HG03175 (cell line): ENCODE data around the gene FHIT.
"Not testable (repeated sequence)": the region's sequence is repeated elsewhere in the genome, so short reads cannot be mapped to it uniquely, and the experiment has no call there.

Experiments
- ATAC-seq: cut with Tn5 transposase; IDR thresholded peaks from one replicate; pipeline ENCODE4 v1.9.1; 2021; ENCODE audit warnings: mild to moderate bottlenecking, moderate library complexity; ENCODE audit not compliant: unreplicated experiment

The FHIT gene

DNA sequence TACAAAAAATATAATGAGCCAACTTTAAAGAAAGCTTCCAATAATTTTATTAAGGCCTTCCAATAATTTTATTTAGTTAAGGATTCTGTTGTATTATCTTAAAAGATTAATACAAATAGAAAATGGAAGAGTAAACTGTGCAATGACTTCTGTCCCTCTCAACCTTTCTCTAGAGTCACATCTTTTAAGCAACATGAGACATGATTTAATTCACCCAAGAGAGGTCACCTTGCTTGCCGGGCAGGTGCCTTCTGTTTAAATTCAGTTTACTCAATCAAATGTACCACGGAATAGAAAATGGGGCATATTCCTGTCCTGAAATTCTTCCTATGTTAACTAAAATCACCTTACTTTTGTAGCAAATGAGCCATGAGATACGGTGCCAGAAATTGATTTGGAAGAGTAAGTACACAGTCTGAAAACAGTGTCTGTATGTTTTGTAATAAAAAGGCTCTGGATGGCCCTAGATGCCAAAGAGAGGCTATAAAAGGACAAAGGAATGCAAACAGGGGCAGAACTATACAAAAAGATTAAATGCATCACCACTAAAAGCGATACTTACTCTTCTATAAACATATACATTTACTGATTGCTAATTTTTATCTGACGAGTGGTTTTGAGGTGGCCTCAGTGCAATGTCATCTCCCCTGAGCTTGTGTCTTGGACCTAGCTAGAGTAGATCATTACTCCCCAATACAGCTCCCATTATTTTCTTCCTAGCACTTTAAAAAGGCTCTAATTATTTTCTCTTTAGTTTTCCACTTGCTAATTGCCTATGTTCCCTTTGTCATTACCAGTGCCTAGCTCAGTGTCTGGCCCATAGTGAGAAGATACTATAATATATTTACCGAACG is 134.0 kb downstream of the FHIT start:
- ATAC-seq = no peak

DNA sequence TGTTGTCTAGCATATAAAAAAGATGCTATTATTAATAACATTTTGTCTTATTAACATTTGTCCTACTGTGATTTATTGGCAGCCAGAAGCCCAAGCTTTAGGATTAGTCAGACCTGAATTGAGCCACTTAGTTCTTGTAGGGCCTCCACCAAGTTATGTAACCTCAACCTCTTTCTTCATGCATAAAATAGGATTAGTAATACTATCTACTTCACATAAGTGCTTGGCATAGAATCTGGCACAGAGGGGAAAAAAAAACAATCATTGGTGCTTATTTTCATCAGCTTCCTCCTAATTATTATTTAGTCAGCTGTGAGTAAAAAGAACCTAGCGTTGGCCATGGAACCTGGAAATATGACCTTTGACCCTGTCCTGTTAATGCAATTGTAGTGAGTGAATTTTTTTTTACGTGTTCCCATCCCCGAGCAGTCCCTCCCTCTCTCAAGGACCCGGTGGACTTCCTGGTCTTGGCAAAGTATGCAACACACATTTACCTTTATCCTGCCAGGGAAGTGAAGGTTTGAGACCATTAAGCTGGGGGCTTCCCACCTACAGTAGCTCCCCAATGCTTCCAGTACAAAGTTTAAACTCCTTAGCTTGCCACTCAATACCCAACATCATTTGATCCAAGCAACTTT is 136.8 kb downstream of the FHIT start:
- ATAC-seq = no peak

DNA sequence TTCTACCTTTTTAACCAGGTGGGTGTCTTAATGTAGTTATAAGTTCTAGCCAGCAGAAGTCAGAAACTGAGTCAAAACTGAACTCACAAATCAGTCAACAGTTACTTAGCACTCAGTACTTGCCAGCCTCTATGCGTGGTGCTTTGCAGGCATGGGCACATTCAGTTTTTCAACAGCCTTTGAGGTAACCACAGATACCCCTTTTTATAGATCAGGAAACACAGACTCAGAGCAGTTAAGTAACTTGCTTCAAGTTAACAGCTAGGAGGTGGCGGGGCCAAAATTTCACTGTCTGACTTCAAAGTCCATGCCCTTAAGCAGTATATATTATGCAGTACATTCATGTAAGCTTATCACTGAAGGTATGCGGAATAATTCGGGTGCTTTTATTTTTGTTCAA is 139.4 kb downstream of the FHIT start:
- no peak for ATAC-seq

DNA sequence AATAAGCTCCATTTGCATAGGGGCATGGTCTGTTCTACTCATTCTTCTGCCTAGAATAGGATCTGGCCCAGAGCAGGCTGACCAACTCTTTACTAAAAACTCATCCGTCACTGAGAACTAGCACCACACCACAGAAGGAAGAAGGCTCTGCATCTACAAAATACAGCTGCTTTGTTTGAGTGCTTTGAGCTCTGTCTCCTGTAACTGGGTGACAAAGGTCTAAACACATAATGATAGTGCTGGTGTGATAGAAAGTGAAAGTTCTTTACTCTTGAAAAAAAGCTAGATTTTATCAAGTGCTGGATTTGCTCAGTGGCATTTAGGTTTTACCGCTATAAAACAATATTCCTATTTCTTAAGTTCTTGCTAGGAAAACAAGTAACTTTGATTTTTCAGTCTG is 140.7 kb downstream of the FHIT start:
- peak; percentile 51 for ATAC-seq

DNA sequence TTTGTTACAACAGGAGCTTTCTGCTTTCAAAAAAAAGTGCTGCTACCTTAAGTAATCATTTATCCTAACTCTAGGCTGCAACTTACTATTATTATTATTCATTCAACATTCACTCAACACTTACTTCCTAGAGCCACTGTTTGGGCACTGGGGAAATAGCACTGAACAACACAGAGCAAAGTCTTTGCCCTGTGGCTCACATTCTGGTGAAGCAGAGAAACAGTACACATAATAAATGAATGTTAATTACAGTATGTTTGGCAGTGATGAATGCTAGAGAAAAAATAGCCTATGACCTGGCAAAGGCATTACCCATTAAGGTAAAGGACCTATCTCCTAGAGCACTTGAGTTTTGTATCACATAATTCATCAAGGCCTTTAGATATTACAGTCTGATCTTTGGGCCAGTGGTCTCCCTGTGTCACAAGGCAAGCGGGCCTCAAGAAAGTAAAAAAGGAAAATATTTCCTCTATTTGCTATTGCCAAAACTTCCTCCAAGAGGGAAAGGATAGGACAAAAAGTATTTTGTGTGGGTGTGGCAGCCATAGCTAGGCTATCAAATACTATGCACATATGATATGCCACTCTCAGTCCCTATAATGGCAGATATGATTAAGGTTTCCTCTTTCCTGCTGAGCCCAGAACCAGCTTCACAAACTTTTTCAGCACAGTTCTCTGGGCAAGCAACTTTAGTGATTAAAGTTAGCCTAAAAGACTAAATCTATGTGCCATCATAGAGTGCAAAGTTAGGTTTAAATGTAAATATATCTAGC is 142.8 kb downstream of the FHIT start:
- no peak for ATAC-seq

DNA sequence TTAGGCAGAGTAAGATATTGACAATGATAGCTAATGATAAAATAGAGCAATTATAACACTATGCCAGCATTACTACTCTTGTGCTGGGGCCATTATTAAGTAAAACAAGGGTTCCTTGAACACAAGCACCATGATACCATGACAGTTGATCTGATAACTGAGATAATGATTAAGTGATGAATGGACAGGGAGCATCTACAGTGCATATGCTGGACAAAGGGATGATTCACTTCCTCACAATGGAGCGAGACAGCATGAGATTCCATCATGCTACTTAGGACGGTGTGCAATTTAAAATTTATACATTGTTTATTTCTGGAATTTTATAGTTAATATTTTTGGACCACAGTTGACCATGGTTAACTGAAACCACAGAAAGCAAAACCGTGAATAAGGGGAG is 156.6 kb downstream of the FHIT start:
- no peak for ATAC-seq

DNA sequence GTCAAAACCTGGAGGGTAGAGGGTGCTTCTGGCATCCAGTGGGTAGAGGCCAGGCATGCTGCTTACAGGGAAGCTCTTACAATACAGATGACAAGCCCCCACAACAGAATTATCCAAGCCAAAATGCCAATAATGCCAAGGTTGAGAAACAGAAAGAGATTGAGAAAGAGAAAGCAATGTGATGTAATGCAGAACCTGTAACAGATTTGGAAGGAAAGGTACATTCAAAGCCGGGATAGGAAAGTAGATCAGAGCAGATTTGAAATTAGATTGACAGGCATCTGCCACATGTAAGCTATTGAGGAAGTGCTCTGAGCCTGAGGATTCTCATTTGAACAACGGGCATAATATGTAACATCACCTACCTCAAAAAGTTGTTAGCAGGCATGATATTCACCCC is 157.9 kb downstream of the FHIT start:
- no peak for ATAC-seq

DNA sequence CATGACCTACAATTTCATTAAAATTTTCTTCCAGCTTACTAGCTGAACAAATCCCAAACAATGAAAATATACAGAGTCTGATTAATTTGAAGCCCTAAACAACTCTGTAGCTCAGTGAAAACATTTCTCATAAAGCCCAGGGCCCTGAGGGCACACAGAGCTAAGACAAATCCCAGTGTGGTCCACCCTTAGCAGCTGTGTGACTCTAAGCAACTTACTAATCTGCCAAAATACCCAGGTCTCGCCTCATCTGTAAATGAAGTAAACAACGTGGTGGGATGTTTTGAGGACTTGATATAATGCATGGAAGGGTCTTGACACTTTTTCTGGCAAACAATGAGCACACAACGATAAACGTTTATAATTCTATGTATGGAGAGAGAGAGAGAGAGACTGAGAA is 158.4 kb downstream of the FHIT start:
- no peak for ATAC-seq

DNA sequence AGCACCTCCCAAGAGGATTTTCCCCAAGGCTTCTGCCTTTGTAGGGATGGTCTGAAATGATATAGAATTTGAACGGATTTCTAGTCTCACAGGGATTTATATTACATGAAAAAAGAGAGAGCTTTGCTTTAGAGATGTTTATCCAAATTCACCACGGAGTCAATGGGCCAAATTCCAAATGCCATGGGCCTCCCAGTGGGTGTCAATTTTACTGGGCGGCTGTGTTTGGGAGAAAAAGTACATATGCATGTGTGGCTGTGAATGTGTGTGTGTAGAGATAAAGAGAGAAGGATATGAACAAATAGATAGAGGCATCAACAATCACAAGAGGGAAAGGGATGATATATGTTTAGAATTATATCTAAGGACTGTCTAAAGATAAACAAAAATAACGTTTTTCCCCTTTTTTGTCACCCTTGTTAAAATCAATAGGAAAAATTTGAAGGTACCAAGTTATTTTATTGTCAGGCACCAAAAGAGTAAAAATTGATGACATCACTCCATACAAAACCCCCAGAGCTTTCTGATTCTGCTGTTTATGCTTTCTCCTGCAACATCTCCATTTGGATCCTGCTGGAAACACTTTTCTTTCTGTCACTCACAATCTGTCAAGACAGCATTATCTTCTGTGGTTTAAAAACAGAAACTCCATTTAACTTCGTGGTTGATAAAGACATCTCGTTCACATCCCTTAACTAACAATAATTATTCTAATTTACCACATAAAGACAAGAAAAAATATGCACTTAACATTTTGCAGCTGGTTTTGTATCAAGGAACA is 160.7 kb downstream of the FHIT start:
- ATAC-seq = no peak

DNA sequence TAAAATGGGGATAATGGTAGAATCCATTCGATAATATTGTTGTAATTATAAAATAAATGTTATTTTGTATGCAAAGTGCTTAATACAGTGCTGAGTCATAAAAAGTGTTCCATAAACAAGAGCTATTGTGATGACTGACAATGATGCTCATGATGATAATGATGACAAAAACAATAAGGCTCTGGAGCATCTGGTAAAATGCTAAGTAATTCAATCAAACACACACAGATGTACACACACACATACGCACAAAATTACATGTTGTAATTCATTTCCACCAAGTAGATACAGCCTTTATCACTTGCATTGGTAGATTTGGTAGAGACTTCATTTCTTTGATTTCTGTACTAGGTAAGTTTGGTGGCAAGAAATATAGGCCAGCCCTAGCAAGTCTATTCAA is 163.8 kb downstream of the FHIT start:
- no peak for ATAC-seq

DNA sequence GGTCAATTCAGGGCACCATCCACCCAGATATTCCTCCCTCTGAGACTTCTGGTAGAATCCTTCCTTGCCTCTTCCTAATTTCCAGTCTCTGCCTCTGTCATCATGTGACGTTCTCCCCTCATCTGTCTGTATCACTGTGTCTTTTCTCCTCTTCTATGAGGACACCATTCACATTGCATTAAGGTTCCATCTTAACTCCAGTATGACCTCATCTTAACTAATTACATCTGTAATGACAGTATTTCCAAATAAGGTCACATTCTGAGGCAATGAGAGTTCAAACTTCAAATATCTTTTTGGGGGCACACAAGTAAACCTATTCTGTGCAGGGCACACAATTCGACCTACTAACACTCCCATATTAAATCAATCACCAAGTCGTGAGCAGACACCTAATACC is 169.7 kb downstream of the FHIT start:
- no peak for ATAC-seq

DNA sequence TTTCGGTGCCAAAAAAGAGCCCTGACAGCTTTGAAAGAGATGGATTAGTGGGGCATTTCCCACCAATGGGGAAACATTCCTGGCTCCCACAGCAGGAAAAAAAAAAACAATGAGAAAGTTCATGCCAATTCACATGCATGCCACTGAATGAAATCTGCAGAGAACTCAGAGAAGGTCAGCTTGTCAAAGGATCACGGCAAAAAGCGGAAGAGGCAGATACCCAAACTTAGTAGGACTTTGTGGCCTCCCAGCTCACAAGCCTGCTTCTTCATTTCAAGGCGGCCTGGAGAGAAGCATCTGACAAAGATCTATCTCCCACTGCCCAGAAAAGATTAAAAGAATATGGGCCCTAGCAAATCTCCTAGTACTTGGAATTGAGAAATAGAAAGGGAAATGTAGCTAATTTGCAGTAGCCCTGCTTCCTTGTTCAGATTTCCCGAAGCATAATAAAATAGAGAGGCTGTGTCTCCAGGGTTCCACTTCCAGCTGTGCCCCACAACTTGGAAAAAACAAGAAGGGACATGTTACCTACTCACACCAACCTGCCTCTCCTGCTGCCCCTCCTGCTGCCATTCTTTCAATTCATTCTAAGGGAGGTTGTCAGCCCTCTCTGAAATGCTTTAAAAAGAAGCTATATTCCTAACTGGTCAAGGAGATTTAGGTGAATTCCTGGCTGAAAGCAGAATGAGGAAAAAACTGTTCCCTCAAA is 170.4 kb downstream of the FHIT start:
- ATAC-seq = no peak

DNA sequence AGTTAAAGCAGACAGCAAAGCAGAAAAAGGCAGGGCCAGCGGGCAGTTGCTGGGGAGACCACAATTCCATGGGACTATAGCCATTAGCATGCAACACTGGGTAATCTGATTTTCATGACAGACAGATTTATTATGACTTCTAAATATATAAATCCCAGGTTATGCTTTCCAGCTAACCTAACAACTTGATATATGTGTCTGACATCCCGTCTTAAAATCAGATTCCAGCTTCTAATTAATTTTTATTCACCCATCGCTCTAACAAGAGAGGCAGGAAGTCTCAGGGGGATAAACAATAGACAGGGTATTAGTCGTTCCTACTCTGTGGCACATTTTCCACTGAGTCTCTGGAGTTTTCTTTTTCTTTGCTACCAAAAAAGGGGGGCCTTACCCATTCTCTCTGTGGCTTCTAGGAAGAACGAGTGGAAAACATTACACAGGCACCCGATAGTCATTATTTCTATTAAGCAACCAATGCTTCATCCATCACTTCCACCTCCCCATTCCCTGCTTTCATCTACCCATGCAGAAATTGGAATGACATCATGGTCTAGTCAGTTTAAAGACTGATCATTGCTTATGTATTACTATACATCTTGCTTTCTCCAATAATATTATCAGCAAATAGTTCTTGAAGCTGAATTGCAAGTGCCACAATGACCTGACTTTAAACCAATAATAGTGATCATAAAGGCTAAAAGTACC is 173.1 kb downstream of the FHIT start:
- ATAC-seq = no peak

DNA sequence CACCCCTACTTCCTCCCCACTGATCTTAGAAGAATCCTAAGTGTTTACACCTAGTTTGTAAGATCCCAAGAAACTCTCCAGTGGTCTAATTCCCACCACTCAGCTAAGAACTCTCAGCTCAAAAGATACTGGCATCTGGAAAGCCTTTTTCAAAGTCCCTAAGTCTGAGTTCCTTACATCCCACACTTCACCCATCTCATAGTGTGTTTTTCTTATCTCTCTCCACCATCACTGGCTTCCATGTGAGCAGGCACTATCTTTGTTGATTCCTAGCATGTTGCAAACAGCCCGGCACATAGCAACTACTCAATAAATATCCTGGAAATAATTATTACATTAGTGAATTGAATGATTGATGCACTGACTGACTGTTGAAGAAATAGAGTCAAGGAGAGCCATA is 173.7 kb downstream of the FHIT start:
- ATAC-seq = no peak

DNA sequence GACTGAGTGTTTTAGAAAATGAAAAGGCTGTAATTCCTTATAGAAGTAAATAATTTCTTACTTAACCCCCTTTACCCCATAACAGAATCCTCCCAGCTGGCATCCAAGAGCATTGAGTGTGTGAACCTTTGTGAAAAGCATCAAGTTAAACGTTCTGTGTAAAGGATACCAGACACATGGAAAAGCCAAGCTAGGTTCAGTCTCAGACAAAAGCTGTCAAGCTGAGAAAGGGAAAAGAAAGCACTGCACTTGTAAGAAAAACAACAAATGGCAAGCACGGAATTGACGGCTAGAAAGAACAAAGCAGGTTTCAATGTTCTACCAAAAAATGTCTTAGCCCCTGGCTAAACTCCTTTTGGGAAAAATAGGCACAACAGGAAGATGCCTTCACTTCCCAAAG is 176.5 kb downstream of the FHIT start:
- ATAC-seq = no peak

DNA sequence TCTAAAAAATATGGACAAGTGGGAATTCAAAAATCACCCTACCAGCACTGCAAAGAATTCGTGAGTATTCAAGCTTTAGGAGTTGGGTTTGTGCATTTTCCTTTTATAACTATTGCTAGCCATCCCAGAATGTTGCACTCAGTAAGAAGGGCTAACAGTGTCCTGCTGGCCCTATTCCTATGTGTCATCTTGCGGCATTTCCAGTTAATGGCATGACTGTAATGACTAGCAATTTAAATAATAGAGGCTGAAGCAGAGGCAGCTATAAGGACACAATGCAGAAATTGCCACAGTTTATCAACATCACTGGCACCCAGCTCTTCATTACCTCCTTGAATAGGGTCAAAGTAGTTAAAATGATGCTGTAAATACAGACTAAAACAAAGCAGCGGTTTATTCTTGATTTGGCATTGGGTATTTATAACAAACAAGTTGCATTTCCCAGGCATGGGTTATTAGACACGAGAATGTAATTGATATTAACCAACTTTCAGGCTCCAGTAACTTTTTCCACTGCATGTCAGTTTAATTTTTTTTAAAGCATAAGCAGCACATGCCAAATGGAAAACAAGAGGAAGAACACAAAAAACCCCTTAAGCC is 177.6 kb downstream of the FHIT start:
- ATAC-seq = no peak

DNA sequence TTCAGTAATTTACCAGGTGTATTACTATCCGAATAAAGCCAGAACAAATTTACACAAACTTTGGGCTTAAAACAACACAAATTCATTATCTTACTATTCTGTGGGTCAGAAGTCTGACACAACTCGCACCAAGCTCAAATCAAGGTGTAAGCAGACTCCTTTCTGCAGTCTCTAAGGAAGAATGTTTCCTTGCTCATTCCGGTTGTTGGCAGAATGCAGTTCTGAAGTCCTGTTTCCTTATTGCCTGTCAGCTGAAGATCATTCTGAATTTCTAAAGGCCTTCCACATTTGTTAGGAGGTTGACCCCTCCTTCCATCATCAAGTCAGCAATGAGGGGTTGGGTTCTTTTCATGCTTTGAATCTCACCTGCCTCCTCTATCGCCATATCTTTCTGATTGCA is 183.2 kb downstream of the FHIT start:
- ATAC-seq = no peak

DNA sequence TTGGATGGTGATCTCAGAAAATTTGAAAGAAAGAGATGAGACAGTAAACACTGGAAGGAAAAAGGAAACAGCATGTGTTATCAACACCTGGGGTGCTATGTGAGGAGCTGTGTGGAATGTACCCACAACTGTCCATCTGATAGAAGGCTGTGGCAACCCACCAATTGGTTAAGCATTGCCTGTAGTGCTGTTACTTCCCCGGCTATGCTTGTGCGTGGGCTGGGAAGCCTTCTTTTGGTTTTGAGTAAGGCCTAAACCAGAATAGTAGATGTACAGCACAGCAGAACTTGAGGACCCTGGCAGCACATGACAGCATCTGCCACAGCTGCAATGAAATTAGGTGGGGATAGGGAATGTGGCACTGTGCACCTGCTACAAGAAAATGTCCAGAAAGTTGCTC is 184.5 kb downstream of the FHIT start:
- ATAC-seq = no peak

DNA sequence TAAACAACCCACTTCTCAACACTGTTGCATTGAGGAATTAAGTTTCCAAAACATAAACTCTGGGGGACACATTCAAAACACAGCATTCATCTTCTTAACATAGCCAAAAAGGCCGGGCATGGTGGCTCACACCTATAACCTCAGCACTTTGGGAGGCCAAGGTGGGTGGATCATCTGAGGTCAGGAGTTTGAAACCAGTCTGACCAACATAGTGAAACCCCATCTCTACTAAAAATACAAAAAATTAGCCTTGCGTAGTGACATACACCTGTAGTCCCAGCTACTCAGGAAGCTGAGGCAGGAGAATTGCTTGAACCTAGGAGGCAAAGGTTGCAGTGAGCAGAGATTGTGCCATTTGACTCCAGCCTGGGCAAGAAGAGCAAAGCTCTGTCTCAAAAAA is 185.0 kb downstream of the FHIT start:
- not testable (repeated sequence) for ATAC-seq
